ENCODE results near the gene HJV. TPM values are rescaled to one million over a fixed set of nuclear protein-coding genes. Genes with fewer than 3 reads are reported as not detected.

Gene HJV
- total RNA-seq, 3 donors from 2014 or later (not counting 1 experiment from before 2014, with no cell fraction given), result not detected

DNA sequence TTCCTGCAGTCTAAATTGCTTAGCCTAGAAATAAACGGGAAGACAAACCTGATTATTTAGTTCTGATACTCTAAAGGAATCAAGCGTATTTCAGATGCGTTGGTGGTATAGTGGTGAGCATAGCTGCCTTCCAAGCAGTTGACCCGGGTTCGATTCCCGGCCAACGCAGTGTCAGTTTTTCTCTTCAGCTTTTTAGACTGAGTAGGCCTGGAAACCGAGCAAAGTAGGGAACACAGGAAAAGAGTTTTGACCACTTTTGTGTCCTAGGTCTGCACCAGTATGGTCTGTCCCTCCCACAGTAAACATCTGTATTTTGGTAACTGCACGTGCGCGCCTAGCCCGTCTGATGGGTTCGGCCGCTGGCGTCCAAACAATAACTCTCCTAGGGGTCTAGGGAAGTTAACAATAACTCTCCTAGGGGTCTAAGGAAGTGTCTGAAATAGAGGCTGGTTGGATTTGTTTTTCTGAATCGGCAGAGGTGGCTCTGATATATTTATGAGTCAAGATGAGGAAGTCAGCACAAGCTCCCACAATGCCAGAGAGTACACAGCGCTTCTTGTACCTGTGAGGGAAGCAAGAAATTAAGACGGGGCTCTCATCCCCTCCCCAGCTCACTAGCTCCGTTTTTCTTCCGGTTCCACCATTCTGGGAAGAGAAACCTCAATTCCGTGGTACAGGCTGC lies 15.6 kb upstream of the HJV start:
- intact Hi-C loops (cut with micrococcal nuclease), result loop anchor here (5.0 kb wide), 3 partner anchors 40 to 180 kb away; partner anchors contain the start of genes ANKRD34A, PIAS3, POLR3GL and TXNIP
- Mint-ChIP-seq H3K4me1 (peaks cover 44 to 49% of the 10 kb centered on the region in 2 donors), H3K27me3 (ENCODE audit: low read depth in 2 of 2) (peaks cover 6 to 16% of the 10 kb centered on the region in 2 donors), H3K9me3 (no peaks in the 10 kb centered on the region), H3K27ac (peak overlapping the region; percentile 99), H3K4me3 (peak overlapping the region; percentile 97), H3K36me3 (no peaks in the 10 kb centered on the region)
- peak overlapping the region; percentile 63 for H3K4me3 ChIP-seq (ENCODE audit: low read length)
- no peaks in the 10 kb centered on the region for H3K9me3 ChIP-seq (ENCODE audit: control insufficient read depth, insufficient read depth, low read length)
- ATAC-seq, result peak; percentile 29 to 60 (median 42)
- peak overlapping the region; percentile 56 for H3K27ac ChIP-seq (ENCODE audit: low read length)
- WGBS (ENCODE audit: insufficient coverage), result under 1% methylated on average over 21 of the region's 21 CpGs
- H3K27me3 ChIP-seq (ENCODE audit: control insufficient read depth, insufficient read depth, low read length), result no peaks in the 10 kb centered on the region
- DNase-seq, result peak; percentile 69 to 87
- peaks cover 37% of the 10 kb centered on the region for H3K4me1 ChIP-seq (ENCODE audit: control insufficient read depth, insufficient read depth, low read length)
- TF ChIP-seq, protein P1, sequence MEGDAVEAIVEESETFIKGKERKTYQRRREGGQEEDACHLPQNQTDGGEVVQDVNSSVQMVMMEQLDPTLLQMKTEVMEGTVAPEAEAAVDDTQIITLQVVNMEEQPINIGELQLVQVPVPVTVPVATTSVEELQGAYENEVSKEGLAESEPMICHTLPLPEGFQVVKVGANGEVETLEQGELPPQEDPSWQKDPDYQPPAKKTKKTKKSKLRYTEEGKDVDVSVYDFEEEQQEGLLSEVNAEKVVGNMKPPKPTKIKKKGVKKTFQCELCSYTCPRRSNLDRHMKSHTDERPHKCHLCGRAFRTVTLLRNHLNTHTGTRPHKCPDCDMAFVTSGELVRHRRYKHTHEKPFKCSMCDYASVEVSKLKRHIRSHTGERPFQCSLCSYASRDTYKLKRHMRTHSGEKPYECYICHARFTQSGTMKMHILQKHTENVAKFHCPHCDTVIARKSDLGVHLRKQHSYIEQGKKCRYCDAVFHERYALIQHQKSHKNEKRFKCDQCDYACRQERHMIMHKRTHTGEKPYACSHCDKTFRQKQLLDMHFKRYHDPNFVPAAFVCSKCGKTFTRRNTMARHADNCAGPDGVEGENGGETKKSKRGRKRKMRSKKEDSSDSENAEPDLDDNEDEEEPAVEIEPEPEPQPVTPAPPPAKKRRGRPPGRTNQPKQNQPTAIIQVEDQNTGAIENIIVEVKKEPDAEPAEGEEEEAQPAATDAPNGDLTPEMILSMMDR (IDR thresholded peaks at IDR 0.05), result no peak
- H3K36me3 ChIP-seq (ENCODE audit: control insufficient read depth, insufficient read depth, low read length), result no peaks in the 10 kb centered on the region

DNA sequence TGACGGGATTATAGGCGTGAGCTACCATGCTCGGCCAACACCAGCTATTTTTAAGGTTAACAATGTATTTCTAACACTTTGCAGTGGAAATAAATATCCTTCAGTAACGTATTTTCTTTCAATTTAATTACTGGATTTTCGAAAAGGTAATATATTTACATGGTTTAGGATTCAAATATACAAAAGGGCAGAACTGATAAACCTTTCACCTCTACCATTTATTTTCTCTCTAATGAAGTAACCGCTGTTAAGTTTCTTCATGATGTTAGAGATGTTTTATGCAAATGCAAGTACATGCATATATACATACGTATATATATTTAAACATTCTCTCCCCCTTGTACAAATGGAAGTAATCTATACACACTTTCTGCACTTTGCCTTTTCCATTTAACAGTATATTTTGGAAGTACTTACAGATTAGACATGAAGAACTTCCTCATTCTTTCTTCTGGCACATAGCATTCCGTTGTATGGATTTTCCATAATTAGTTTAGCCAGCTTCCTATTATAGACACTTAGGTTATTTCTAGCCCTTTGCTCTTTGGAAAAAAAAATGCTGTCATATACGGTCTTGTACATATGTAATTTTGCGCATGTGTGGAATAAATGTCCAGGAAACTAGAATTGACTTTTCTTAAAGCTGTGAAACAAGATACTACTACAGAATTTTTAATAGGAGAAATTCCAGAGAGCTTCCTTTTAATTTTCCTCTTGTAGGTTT lies 14.9 kb upstream of the HJV start:
- TF ChIP-seq, protein P1 (IDR thresholded peaks at IDR 0.05), result no peak
- no peak for DNase-seq
- Mint-ChIP-seq H3K9me3 (no peaks in the 10 kb centered on the region), H3K27ac (peak overlapping the region; percentile 99), H3K4me1 (peaks cover 44 to 49% of the 10 kb centered on the region in 2 donors), H3K4me3 (peak overlapping the region; percentile 97), H3K36me3 (no peaks in the 10 kb centered on the region), H3K27me3 (ENCODE audit: low read depth in 2 of 2) (peaks cover 6 to 16% of the 10 kb centered on the region in 2 donors)
- H3K4me3 ChIP-seq (ENCODE audit: low read length), result peak overlapping the region; percentile 63
- ATAC-seq, result peak in 1 of 3 donors; percentile 9
- 4% methylated on average over 3 of the region's 10 CpGs for WGBS (ENCODE audit: insufficient coverage)
- intact Hi-C loops (cut with micrococcal nuclease), result loop anchor here (5.0 kb wide), 3 partner anchors 39 to 179 kb away; partner anchors contain the start of genes ANKRD34A, PIAS3, POLR3GL and TXNIP
- peaks cover 37% of the 10 kb centered on the region for H3K4me1 ChIP-seq (ENCODE audit: control insufficient read depth, insufficient read depth, low read length)
- no peaks in the 10 kb centered on the region for H3K9me3 ChIP-seq (ENCODE audit: control insufficient read depth, insufficient read depth, low read length)
- no peak overlapping the region for H3K27ac ChIP-seq (ENCODE audit: low read length)
- H3K27me3 ChIP-seq (ENCODE audit: control insufficient read depth, insufficient read depth, low read length), result no peaks in the 10 kb centered on the region
- H3K36me3 ChIP-seq (ENCODE audit: control insufficient read depth, insufficient read depth, low read length), result no peaks in the 10 kb centered on the region

DNA sequence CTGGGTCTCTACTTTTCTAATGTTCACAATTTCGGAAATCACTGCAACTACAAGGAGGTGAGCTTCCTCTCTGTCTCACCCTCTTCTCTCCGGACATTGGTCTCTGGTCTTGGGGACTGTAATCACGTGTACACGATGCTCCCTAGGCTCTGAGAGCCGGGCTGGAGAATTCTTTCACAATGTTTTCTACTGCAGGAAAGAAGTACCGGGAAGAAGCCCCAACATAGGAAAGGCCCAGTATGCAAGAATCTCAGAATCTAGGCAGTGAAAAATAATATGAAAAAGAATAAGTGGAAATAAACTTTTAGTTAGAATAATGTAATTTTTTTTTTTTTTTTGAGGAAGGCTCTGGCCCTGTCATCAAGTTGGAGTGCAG lies 13.5 kb upstream of the HJV start:
- Histone ChIP-seq H3K36me3 (ENCODE audit: control insufficient read depth, insufficient read depth, low read length) (no peaks in the 10 kb centered on the region), H3K9me3 (ENCODE audit: control insufficient read depth, insufficient read depth, low read length) (no peaks in the 10 kb centered on the region), H3K4me1 (ENCODE audit: control insufficient read depth, insufficient read depth, low read length) (peaks cover 37% of the 10 kb centered on the region), H3K4me3 (ENCODE audit: low read length) (no peak overlapping the region), H3K27me3 (ENCODE audit: control insufficient read depth, insufficient read depth, low read length) (no peaks in the 10 kb centered on the region), H3K27ac (ENCODE audit: low read length) (no peak overlapping the region)
- intact Hi-C loops (cut with micrococcal nuclease), result loop anchor here (5.0 kb wide), 3 partner anchors 38 to 178 kb away; partner anchors contain the start of genes ANKRD34A, PIAS3, POLR3GL and TXNIP
- no peaks in the 10 kb centered on the region for H3K36me3 Mint-ChIP-seq
- TF ChIP-seq, protein P1 (IDR thresholded peaks at IDR 0.05), result no peak
- H3K27me3 Mint-ChIP-seq (ENCODE audit: low read depth in 2 of 2), result peaks cover 0 to 12% of the 10 kb centered on the region in 2 donors
- DNase-seq (no peak), ATAC-seq (no peak)
- peak overlapping the region; percentile 99 for H3K27ac Mint-ChIP-seq
- peak overlapping the region; percentile 97 for H3K4me3 Mint-ChIP-seq
- WGBS (ENCODE audit: insufficient coverage), result 43% methylated on average over 6 of the region's 6 CpGs
- H3K4me1 Mint-ChIP-seq, result peaks cover 44 to 49% of the 10 kb centered on the region in 2 donors
- no peaks in the 10 kb centered on the region for H3K9me3 Mint-ChIP-seq

All from natural killer cell (primary cell).